H1 (cell line): ENCODE measurements around the gene FOXL2NB. TPM values are rescaled to one million over a fixed set of nuclear protein-coding genes. Genes with fewer than 3 reads are reported as not detected.

ENCODE experiments used
- CTCF ChIA-PET: fragments of 300-600 bp; sonication (Branson Sonifier 250); formaldehyde crosslinking; loops from one replicate; lab custom pipeline; 2021; ENCODE audit not compliant: partially characterized antibody; lab: Charles Lee
- POLR2A ChIA-PET: fragments of 300-600 bp; sonication (Branson Sonifier 250); formaldehyde crosslinking; loops from one replicate; lab custom pipeline; 2021; ENCODE audit warnings: inconsistent platforms; ENCODE audit not compliant: partially characterized antibody; lab: Charles Lee
- DNase-seq, 2 experiments: peaks; one replicate each; pipeline versions ENCODE4 v3.0.0 to v3.0.0-alpha.2; 2010 to 2022; ENCODE audit warnings: low spot score in 2 of 2, low read depth in 1 of 2, mixed read lengths in 1 of 2
- FAIRE-seq: peaks from 2 replicates; lab custom pipeline; 2011; peaks lifted over from hg19 to GRCh38; lab: Jason Lieb, UNC
- H2AFZ ChIP-seq: 2 replicates; pipeline ENCODE4 v1.8.1; 2012; ENCODE audit warnings: low read length, inconsistent platforms
- H2AK5ac ChIP-seq: 2 replicates; pipeline ENCODE4 v1.6.1; 2013; ENCODE audit warnings: low read depth, low read length
- H2BK120ac ChIP-seq: replicated peaks from 2 replicates; pipeline ENCODE3; 2013; ENCODE audit warnings: low read depth, low read length, inconsistent platforms
- H2BK12ac ChIP-seq: 2 replicates; pipeline ENCODE4 v1.6.1; 2013; ENCODE audit warnings: low read depth, low read length
- H2BK15ac ChIP-seq: 2 replicates; pipeline ENCODE4 v1.6.1; 2013; ENCODE audit warnings: low read length
- H2BK20ac ChIP-seq: 2 replicates; pipeline ENCODE4 v1.6.1; 2013; ENCODE audit warnings: low read length
- H2BK5ac ChIP-seq: 2 replicates; pipeline ENCODE4 v1.6.1; 2013; ENCODE audit warnings: low read depth, low read length
- H3K14ac ChIP-seq: 2 replicates; pipeline ENCODE4 v1.6.1; 2013; ENCODE audit warnings: inconsistent platforms; ENCODE audit not compliant: insufficient read length
- H3K18ac ChIP-seq: 2 replicates; pipeline ENCODE4 v1.6.1; 2013; ENCODE audit warnings: low read length; ENCODE audit errors: extremely low read depth
- H3K23ac ChIP-seq: 2 replicates; pipeline ENCODE4 v1.6.1; 2013; ENCODE audit warnings: inconsistent platforms; ENCODE audit not compliant: insufficient read length
- H3K23me2 ChIP-seq: 2 replicates; pipeline ENCODE4 v1.6.1; 2013; ENCODE audit warnings: low read depth, low read length
- H3K27ac ChIP-seq: 2 replicates; pipeline ENCODE4 v1.6.1; 2011; ENCODE audit warnings: low read depth, low read length, inconsistent platforms
- H3K27me3 ChIP-seq, 4 experiments: replicated peaks in 1 of 4; 1 replicate in 1 of 4; 2 replicates in 3 of 4; pipeline versions ENCODE4 v1.6.1 to v1.8.1; 2011 to 2013; ENCODE audit warnings: low read length in 3 of 4, mild to moderate bottlenecking in 3 of 4, inconsistent platforms in 2 of 4, mixed read lengths in 2 of 4, moderate library complexity in 1 of 4; ENCODE audit not compliant: control insufficient read depth in 3 of 4, insufficient read depth in 3 of 4; ENCODE audit errors: extremely low read depth in 1 of 4
- H3K36me3 ChIP-seq, 4 experiments: 2 replicates each; pipeline versions ENCODE4 v1.6.1 to v1.8.1; 2011 to 2013; ENCODE audit warnings: mild to moderate bottlenecking in 4 of 4, low read length in 3 of 4, moderate library complexity in 2 of 4, control low read depth in 1 of 4, inconsistent platforms in 1 of 4; ENCODE audit not compliant: insufficient read depth in 4 of 4, control insufficient read depth in 2 of 4
- H3K4ac ChIP-seq: replicated peaks from 2 replicates; pipeline ENCODE3; 2013; ENCODE audit warnings: low read length, low read depth, mixed read lengths, inconsistent platforms; ENCODE audit not compliant: insufficient read length
- H3K4me1 ChIP-seq, 4 experiments: replicated peaks in 1 of 4; 1 replicate in 1 of 4; 2 replicates in 3 of 4; pipeline versions ENCODE4 v1.6.1 to v1.8.1; 2011 to 2013; ENCODE audit warnings: low read length in 3 of 4, inconsistent platforms in 2 of 4, mixed read lengths in 1 of 4; ENCODE audit not compliant: insufficient read depth in 4 of 4, control insufficient read depth in 3 of 4
- H3K4me2 ChIP-seq, 2 experiments: 2 replicates each; pipeline versions ENCODE4 v1.6.1 to v1.8.1; 2011 to 2013; ENCODE audit warnings: low read depth in 2 of 2, low read length in 2 of 2, control low read depth in 1 of 2, inconsistent platforms in 1 of 2, mild to moderate bottlenecking in 1 of 2; ENCODE audit not compliant: insufficient read depth in 1 of 2
- H3K4me3 ChIP-seq, 4 experiments: fragments of 200-600, 300-600 bp in 1 of 4; sonication (generic), shearing (Covaris generic), sonication (Bioruptor Twin) in 1 of 4; 2 replicates each; pipeline versions ENCODE4 v1.5.1 to v1.8.1; 2011 to 2016; ENCODE audit warnings: low read length in 4 of 4, low read depth in 3 of 4, control low read depth in 2 of 4, inconsistent platforms in 2 of 4, mild to moderate bottlenecking in 2 of 4, mixed read lengths in 1 of 4, moderate library complexity in 1 of 4; ENCODE audit not compliant: insufficient read depth in 2 of 4; ENCODE audit errors: extremely low read depth in 1 of 4
- H3K56ac ChIP-seq: replicated peaks from 2 replicates; pipeline ENCODE3; 2013; ENCODE audit warnings: low read depth, mild to moderate bottlenecking, mixed read lengths, low read length, inconsistent platforms; ENCODE audit not compliant: insufficient read length
- H3K79me1 ChIP-seq: 2 replicates; pipeline ENCODE4 v1.6.1; 2013; ENCODE audit warnings: low read depth, low read length, control low read depth
- H3K79me2 ChIP-seq, 2 experiments: 2 replicates each; pipeline versions ENCODE4 v1.6.1 to v1.8.1; 2012 to 2013; ENCODE audit warnings: low read length in 2 of 2, mild to moderate bottlenecking in 2 of 2, inconsistent platforms in 1 of 2; ENCODE audit not compliant: insufficient read depth in 2 of 2, control insufficient read depth in 1 of 2
- H3K9ac ChIP-seq, 4 experiments: replicated peaks in 1 of 4; 1 replicate in 1 of 4; 2 replicates in 3 of 4; pipeline versions ENCODE4 v1.6.1 to v1.8.1; 2011 to 2013; ENCODE audit warnings: low read depth in 3 of 4, low read length in 3 of 4, control low read depth in 2 of 4, mild to moderate bottlenecking in 2 of 4, moderate library complexity in 2 of 4, inconsistent platforms in 1 of 4; ENCODE audit errors: extremely low read depth in 1 of 4
- H3K9me3 ChIP-seq, 2 experiments: 2 replicates each; pipeline versions ENCODE4 v1.6.1 to v1.8.1; 2012 to 2013; ENCODE audit warnings: mild to moderate bottlenecking in 2 of 2, moderate library complexity in 2 of 2, control low read depth in 1 of 2, inconsistent platforms in 1 of 2, low read depth in 1 of 2, low read length in 1 of 2, mixed read lengths in 1 of 2; ENCODE audit not compliant: insufficient read depth in 2 of 2
- H4K20me1 ChIP-seq, 2 experiments: replicated peaks in 1 of 2; 2 replicates each; pipeline versions ENCODE3 to v1.8.1; 2011 to 2013; ENCODE audit warnings: inconsistent platforms in 2 of 2, low read length in 2 of 2, mild to moderate bottlenecking in 1 of 2; ENCODE audit not compliant: insufficient read depth in 2 of 2, control insufficient read depth in 1 of 2
- H4K5ac ChIP-seq: 2 replicates; pipeline ENCODE4 v1.6.1; 2013; ENCODE audit warnings: low read length, low read depth, mixed read lengths, inconsistent platforms; ENCODE audit not compliant: insufficient read length
- H4K8ac ChIP-seq: 2 replicates; pipeline ENCODE4 v1.8.0; 2013; ENCODE audit warnings: mild to moderate bottlenecking, moderate library complexity, low read length, inconsistent platforms; ENCODE audit not compliant: insufficient read depth; ENCODE audit errors: extremely low read depth
- H4K91ac ChIP-seq: replicated peaks from 2 replicates; pipeline ENCODE3; 2013; ENCODE audit warnings: low read length, mixed read lengths, inconsistent platforms; ENCODE audit not compliant: insufficient read length
- CBX5 ChIP-seq: fragments of 300-800, 300-1000 bp; sonication (generic); IDR thresholded peaks from 2 replicates; pipeline ENCODE4 v1.7.1; 2016; ENCODE audit warnings: antibody characterized with exemption, low read length, low read depth
- CHD1 ChIP-seq: IDR thresholded peaks from 2 replicates; pipeline ENCODE4 v1.6.1; 2012; ENCODE audit warnings: low read depth, low read length, improper control_type of control experiment
- CHD2 ChIP-seq: IDR thresholded peaks from 2 replicates; pipeline ENCODE4 v1.6.1; 2012; ENCODE audit warnings: low read length, improper control_type of control experiment
- JUN ChIP-seq: IDR thresholded peaks from 2 replicates; pipeline ENCODE4 v1.6.1; 2011; ENCODE audit warnings: low read depth, mild to moderate bottlenecking, improper control_type of control experiment, low read length
- KDM5A ChIP-seq: fragments of 200-600 bp; IDR thresholded peaks from 2 replicates; pipeline ENCODE4 v1.7.1; 2012; ENCODE audit warnings: mild to moderate bottlenecking, low read length, inconsistent platforms, mixed read lengths
- POLR2A ChIP-seq, 2 experiments: IDR thresholded peaks; 1 replicate in 1 of 2; 2 replicates in 1 of 2; pipeline ENCODE4 v1.6.1; 2011; ENCODE audit warnings: low read depth in 2 of 2, low read length in 2 of 2, mild to moderate bottlenecking in 2 of 2; ENCODE audit errors: control extremely low read depth in 1 of 2
- POLR2AphosphoS5 ChIP-seq: IDR thresholded peaks from 2 replicates; pipeline ENCODE4 v1.6.1; 2011; ENCODE audit warnings: low read depth, low read length
- RFX5 ChIP-seq: IDR thresholded peaks from 2 replicates; pipeline ENCODE4 v1.6.1; 2011; ENCODE audit warnings: low read depth, low read length, improper control_type of control experiment, borderline replicate concordance
- RXRA ChIP-seq: IDR thresholded peaks from 2 replicates; pipeline ENCODE4 v1.6.1; 2011; ENCODE audit warnings: low read depth, mild to moderate bottlenecking, low read length, moderate library complexity; ENCODE audit not compliant: insufficient read depth
- TAF7 ChIP-seq: optimal IDR thresholded peaks from 2 replicates; pipeline ENCODE3; 2011; ENCODE audit warnings: low read depth, mild to moderate bottlenecking, inconsistent platforms, low read length, moderate library complexity, borderline replicate concordance
- TBP ChIP-seq: IDR thresholded peaks from 2 replicates; pipeline ENCODE4 v1.6.1; 2011; ENCODE audit warnings: low read depth, low read length, improper control_type of control experiment
- ZNF274 ChIP-seq: IDR thresholded peaks from 2 replicates; pipeline ENCODE4 v1.7.0; 2012; ENCODE audit warnings: low read length, borderline replicate concordance; ENCODE audit errors: extremely low read depth
- WGBS, 2 experiments: shearing (Covaris generic) in 1 of 2; methylation state at CpG; one replicate each; pipeline versions ENCODE4 v1.1.6 to v1.1.7; 2013 to 2015; ENCODE audit warnings: low lambda C conversion rate in 2 of 2, mixed read lengths in 2 of 2, inconsistent platforms in 1 of 2, low coverage in 1 of 2, missing lambda C conversion rate in 1 of 2; ENCODE audit not compliant: insufficient replicate concordance in 2 of 2, insufficient coverage in 1 of 2, insufficient read length in 1 of 2; ENCODE audit errors: extremely low coverage in 1 of 2, missing lambda C conversion rate in 1 of 2; 5-methylcytosine and 5-hydroxymethylcytosine counted together
- polyA plus RNA-seq, 7 experiments: library from polyadenylated mRNA; depleted of rRNA in 3 of 7; stranded (reverse) in 5 of 7; unstranded in 2 of 7; fragments of >200 nt in 5 of 7; fragments of 200-250 nt in 2 of 7; gene quantifications; 1 replicate in 5 of 7; 2 replicates in 1 of 7; 4 replicates in 1 of 7; pipeline versions ENCODE4 v1.2.1 to v1.2.3, GENCODE V29; 2011 to 2013; ENCODE audit warnings: missing spikeins in 2 of 7, mixed read lengths in 2 of 7
- total RNA-seq: library from RNA; stranded (reverse); fragmentation: NEBNext Ultra II Directional; extraction: Animal tissue kit (Norgen Biotek cat#: 25700); gene quantifications from 2 replicates; pipeline ENCODE4 v1.2.1, GENCODE V29; 2021
- TF ChIP-seq, protein P1 (sequence below): IDR thresholded peaks from 2 replicates; pipeline ENCODE4 v1.6.1; 2011; ENCODE audit warnings: low read length, improper control_type of control experiment
- TF ChIP-seq, protein P2 (sequence below): IDR thresholded peaks from 2 replicates; pipeline ENCODE4 v1.6.1; 2011; ENCODE audit warnings: low read depth, mild to moderate bottlenecking, low read length; ENCODE audit not compliant: insufficient read depth

The FOXL2NB gene
- total and polyA plus RNA-seq, 2 of the 8 experiments (the other 6 are each of a cell fraction or from before 2014, with no cell fraction given), result 5.4 to 7.3 TPM

DNA sequence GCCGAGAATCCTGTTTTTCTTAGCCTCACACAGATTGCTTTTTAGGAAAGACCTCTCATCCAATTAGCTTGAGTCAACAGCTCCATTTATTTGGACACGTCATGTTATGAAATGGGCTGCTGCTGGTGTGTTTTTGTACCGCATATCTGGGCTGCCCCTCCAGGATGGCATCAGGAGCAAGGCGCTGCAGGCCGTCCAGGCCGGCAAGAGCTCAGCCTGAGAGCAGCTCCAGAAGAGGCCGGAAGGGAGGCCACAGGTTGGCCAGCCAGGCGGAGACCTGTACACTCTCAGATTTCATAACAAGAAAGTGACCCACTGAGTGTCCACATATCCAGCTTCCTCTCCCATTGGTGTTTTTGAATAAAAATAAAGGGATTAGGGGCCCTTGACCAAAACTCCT lies 28.3 kb downstream of the FOXL2NB start:
- no peak for FAIRE-seq
- no peak overlapping the region for H3K9ac ChIP-seq
- TF ChIP-seq TBP (no peak), POLR2A (IDR thresholded peaks at IDR 0.05; ENCODE audit: control extremely low read depth in 1 of 2, low read depth in 2 of 2, low read length in 2 of 2) (no peak), RFX5 (no peak), JUN (no peak), CHD2 (no peak), RXRA (no peak), KDM5A (no peak), POLR2AphosphoS5 (no peak), TAF7 (no peak), CHD1 (no peak), CBX5 (no peak), ZNF274 (no peak)
- TF ChIP-seq, protein P1, sequence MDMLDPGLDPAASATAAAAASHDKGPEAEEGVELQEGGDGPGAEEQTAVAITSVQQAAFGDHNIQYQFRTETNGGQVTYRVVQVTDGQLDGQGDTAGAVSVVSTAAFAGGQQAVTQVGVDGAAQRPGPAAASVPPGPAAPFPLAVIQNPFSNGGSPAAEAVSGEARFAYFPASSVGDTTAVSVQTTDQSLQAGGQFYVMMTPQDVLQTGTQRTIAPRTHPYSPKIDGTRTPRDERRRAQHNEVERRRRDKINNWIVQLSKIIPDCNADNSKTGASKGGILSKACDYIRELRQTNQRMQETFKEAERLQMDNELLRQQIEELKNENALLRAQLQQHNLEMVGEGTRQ, result no peak
- TF ChIP-seq, protein P2, sequence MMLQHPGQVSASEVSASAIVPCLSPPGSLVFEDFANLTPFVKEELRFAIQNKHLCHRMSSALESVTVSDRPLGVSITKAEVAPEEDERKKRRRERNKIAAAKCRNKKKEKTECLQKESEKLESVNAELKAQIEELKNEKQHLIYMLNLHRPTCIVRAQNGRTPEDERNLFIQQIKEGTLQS, result no peak

More for the DNA sequence above, 28.3 kb downstream of the FOXL2NB start:
- Histone ChIP-seq H3K23ac (no peak overlapping the region), H2AK5ac (no peak overlapping the region), H4K5ac (no peak overlapping the region), H2BK5ac (no peak overlapping the region), H2BK15ac (no peak overlapping the region), H3K79me2 (no peaks in the 10 kb centered on the region), H3K27ac (no peak overlapping the region), H2BK12ac (no peak overlapping the region), H4K20me1 (no peaks in the 10 kb centered on the region), H3K27me3 (no peaks in the 10 kb centered on the region), H3K9me3 (no peaks in the 10 kb centered on the region), H3K79me1 (no peaks in the 10 kb centered on the region), H2BK120ac (no peak overlapping the region), H3K4me2 (no peak overlapping the region), H2BK20ac (no peak overlapping the region), H4K8ac (no peak overlapping the region), H3K4me3 (no peak overlapping the region), H3K18ac (no peak overlapping the region), H2AFZ (no peak overlapping the region), H3K56ac (no peak overlapping the region), H3K14ac (no peak overlapping the region), H3K23me2 (no peaks in the 10 kb centered on the region), H4K91ac (no peak overlapping the region), H3K36me3 (no peaks in the 10 kb centered on the region), H3K4me1 (no peaks in the 10 kb centered on the region), H3K4ac (no peak overlapping the region)
- 88% methylated on average over 8 of the region's 8 CpGs; no CpG with 5 or more reads in 1 of the 2 experiments for WGBS, 2 experiments
- CTCF ChIA-PET, result interaction anchor here (0.6 to 15.1 kb wide), 6 partner anchors 11 to 380 kb away, joined by 3 to 223 read pairs (median 3); no protein-coding TSS in a partner anchor
- POLR2A ChIA-PET, result interaction anchor here (1.1 kb wide), 1 partner anchor 23 kb away, joined by 3 read pairs; no protein-coding TSS in a partner anchor
- no peak for DNase-seq
